HEK293T (cell line): ENCODE results near the gene KRT24.
"Not testable (repeated sequence)": the region's sequence is repeated elsewhere in the genome, so short reads cannot be mapped to it uniquely, and the experiment has no call there.

ENCODE experiments used
- ARNT ChIP-seq: fragments of 450-650 bp; IDR thresholded peaks from 2 replicates; pipeline ENCODE4 v1.6.1; 2017; ENCODE audit warnings: mild to moderate bottlenecking
- BHLHE40 ChIP-seq: fragments of 450-650 bp; IDR thresholded peaks from 2 replicates; pipeline ENCODE4 v1.6.1; 2016; ENCODE audit warnings: mild to moderate bottlenecking, moderate library complexity, borderline replicate concordance
- CTBP1 ChIP-seq: fragments of 450-650 bp; IDR thresholded peaks from 2 replicates; pipeline ENCODE4 v1.6.1; 2016; ENCODE audit warnings: borderline replicate concordance
- ELF4 ChIP-seq: fragments of 450-650 bp; IDR thresholded peaks from 2 replicates; pipeline ENCODE4 v1.6.1; 2017; ENCODE audit warnings: antibody characterized with exemption
- FOXA1 ChIP-seq: fragments of 450-650 bp; IDR thresholded peaks from 2 replicates; pipeline ENCODE4 v1.6.1; 2016; ENCODE audit warnings: mild to moderate bottlenecking
- FOXK2 ChIP-seq: fragments of 450-650 bp; IDR thresholded peaks from 2 replicates; pipeline ENCODE4 v1.6.1; 2016; ENCODE audit warnings: mild to moderate bottlenecking
- FOXM1 ChIP-seq: fragments of 450-650 bp; IDR thresholded peaks from 2 replicates; pipeline ENCODE4 v1.6.1; 2017; ENCODE audit warnings: mild to moderate bottlenecking, borderline replicate concordance
- HDGF ChIP-seq: fragments of 450-650 bp; IDR thresholded peaks from 2 replicates; pipeline ENCODE4 v1.6.1; 2017; ENCODE audit warnings: antibody characterized with exemption, borderline replicate concordance
- NFRKB ChIP-seq: fragments of 450-650 bp; IDR thresholded peaks from 2 replicates; pipeline ENCODE4 v1.6.1; 2016; ENCODE audit warnings: mild to moderate bottlenecking, moderate library complexity
- SP1 ChIP-seq: fragments of 450-650 bp; IDR thresholded peaks from 2 replicates; pipeline ENCODE4 v1.6.1; 2017
- SUZ12 ChIP-seq: fragments of 450-650 bp; IDR thresholded peaks from 2 replicates; pipeline ENCODE4 v1.6.1; 2016; ENCODE audit warnings: mild to moderate bottlenecking
- TARDBP ChIP-seq: fragments of 450-650 bp; IDR thresholded peaks from 2 replicates; pipeline ENCODE4 v1.6.1; 2016
- TF ChIP-seq, protein P1 (sequence below): fragments of 450-650 bp; IDR thresholded peaks from 2 replicates; pipeline ENCODE4 v1.6.1; 2016

DNA sequence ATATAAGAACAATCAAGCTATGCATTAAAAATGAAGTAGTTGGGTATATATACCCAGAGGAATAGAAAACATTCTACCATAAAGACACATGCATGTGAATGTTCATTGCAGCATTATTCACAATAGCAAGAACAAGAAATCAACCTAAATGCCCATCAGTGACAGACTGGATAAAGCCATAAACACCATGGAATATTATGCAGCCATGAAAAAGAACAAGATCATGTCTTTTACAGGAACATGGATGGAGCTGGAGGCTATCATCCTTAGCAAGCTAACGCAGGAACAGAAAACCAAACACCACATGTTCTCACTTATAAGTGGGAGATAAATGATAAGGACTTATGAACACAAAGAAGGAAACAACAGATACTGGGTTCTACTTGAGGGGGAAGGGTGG is 45.1 kb upstream of the KRT24 start:
- TF ChIP-seq FOXM1, FOXA1, BHLHE40, TARDBP, ELF4, HDGF, NFRKB, ARNT, CTBP1, SP1, SUZ12, FOXK2: not testable (repeated sequence)
- TF ChIP-seq, protein P1, sequence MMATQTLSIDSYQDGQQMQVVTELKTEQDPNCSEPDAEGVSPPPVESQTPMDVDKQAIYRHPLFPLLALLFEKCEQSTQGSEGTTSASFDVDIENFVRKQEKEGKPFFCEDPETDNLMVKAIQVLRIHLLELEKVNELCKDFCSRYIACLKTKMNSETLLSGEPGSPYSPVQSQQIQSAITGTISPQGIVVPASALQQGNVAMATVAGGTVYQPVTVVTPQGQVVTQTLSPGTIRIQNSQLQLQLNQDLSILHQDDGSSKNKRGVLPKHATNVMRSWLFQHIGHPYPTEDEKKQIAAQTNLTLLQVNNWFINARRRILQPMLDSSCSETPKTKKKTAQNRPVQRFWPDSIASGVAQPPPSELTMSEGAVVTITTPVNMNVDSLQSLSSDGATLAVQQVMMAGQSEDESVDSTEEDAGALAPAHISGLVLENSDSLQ, result not testable (repeated sequence)
